ENCODE measurements around the gene FADS1.

DNA sequence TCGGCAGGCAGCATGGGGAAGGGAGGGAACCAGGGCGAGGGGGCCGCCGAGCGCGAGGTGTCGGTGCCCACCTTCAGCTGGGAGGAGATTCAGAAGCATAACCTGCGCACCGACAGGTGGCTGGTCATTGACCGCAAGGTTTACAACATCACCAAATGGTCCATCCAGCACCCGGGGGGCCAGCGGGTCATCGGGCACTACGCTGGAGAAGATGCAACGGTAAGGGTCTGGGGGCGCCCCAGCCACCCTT lies 11.5 kb upstream of the FADS1 start:
- TF ChIP-seq, protein P1, sequence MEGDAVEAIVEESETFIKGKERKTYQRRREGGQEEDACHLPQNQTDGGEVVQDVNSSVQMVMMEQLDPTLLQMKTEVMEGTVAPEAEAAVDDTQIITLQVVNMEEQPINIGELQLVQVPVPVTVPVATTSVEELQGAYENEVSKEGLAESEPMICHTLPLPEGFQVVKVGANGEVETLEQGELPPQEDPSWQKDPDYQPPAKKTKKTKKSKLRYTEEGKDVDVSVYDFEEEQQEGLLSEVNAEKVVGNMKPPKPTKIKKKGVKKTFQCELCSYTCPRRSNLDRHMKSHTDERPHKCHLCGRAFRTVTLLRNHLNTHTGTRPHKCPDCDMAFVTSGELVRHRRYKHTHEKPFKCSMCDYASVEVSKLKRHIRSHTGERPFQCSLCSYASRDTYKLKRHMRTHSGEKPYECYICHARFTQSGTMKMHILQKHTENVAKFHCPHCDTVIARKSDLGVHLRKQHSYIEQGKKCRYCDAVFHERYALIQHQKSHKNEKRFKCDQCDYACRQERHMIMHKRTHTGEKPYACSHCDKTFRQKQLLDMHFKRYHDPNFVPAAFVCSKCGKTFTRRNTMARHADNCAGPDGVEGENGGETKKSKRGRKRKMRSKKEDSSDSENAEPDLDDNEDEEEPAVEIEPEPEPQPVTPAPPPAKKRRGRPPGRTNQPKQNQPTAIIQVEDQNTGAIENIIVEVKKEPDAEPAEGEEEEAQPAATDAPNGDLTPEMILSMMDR (optimal IDR thresholded peaks at IDR 0.05 in 1 of 3, IDR thresholded peaks at IDR 0.05 in 1 of 3, conservative IDR thresholded peaks at IDR 0.05 in 1 of 3; ENCODE audit: extremely low read depth in 1 of 3, insufficient read depth in 2 of 3, low read length in 3 of 3), result no peak
- no peak for TF ChIP-seq EZH2 (IDR thresholded peaks at IDR 0.05; ENCODE audit: low read length)

All from keratinocyte (primary cell).